Right lobe of liver (tissue), 4 donors: ENCODE measurements around the gene RMDN2.

Experiments
- CTCF ChIP-seq, 4 donors: fragments of 200-600 bp in 3 of 4; fragments of 450-650 bp in 1 of 4; IDR thresholded peaks; one replicate each; pipeline versions ENCODE4 v1.5.1 to v1.8.0; 2016 to 2022; ENCODE audit warnings: antibody characterized with exemption in 4 of 4, mild to moderate bottlenecking in 2 of 4
- POLR2A ChIP-seq: fragments of 450-650 bp; IDR thresholded peaks from one replicate; pipeline ENCODE4 v1.6.1; 2017; ENCODE audit warnings: antibody characterized with exemption, mild to moderate bottlenecking
- donor health status: DM: no; HTN: no; CAD: no.
- donor health status: DM: no; HTN: no; CAD: no.
- donor health status: DM: no; HTN: yes; CAD: no.

GRCh38 chr2:37895140-37895539, 29.9 kb upstream of the RMDN2 start:
- TF ChIP-seq CTCF (IDR thresholded peaks at IDR 0.05) (no peak), POLR2A (no peak)
